Loucy (cell line): ENCODE results near the gene ROMO1.

ENCODE experiments used
- H2AFZ ChIP-seq: fragments of 200-600 bp; sonication (generic); 2 replicates; pipeline ENCODE4 v1.6.0; 2016; ENCODE audit warnings: antibody characterized with exemption, mild to moderate bottlenecking, low read length, moderate library complexity
- H3F3A ChIP-seq: fragments of 200-600 bp; 2 replicates; pipeline ENCODE4 v1.6.0; 2016; ENCODE audit warnings: antibody characterized with exemption, low read depth, mild to moderate bottlenecking
- H3K27me3 ChIP-seq: fragments of 200-600 bp; sonication (generic); 2 replicates; pipeline ENCODE4 v1.6.1; 2014; ENCODE audit warnings: low read length, mild to moderate bottlenecking; ENCODE audit not compliant: insufficient read depth, poor library complexity, severe bottlenecking
- H3K36me3 ChIP-seq: fragments of 200-600 bp; sonication (generic); 2 replicates; pipeline ENCODE4 v1.6.1; 2016; ENCODE audit warnings: low read length; ENCODE audit not compliant: insufficient read depth
- H3K4me1 ChIP-seq: fragments of 200-600 bp; sonication (generic); 2 replicates; pipeline ENCODE4 v1.5.1; 2014; ENCODE audit warnings: low read length, mild to moderate bottlenecking; ENCODE audit not compliant: insufficient read depth, poor library complexity, severe bottlenecking
- H3K4me2 ChIP-seq: fragments of 200-600 bp; sonication (generic); 2 replicates; pipeline ENCODE4 v1.6.0; 2014; ENCODE audit warnings: antibody characterized with exemption, low read length, low read depth, mild to moderate bottlenecking; ENCODE audit not compliant: poor library complexity, severe bottlenecking
- H3K4me3 ChIP-seq: fragments of 200-600 bp; sonication (generic); 2 replicates; pipeline ENCODE4 v1.5.1; 2014; ENCODE audit warnings: low read length, mild to moderate bottlenecking, mixed read lengths; ENCODE audit not compliant: poor library complexity, severe bottlenecking
- H3K79me2 ChIP-seq: fragments of 200-600 bp; sonication (generic); 2 replicates; pipeline ENCODE4 v1.6.1; 2014; ENCODE audit warnings: low read length; ENCODE audit not compliant: insufficient read depth
- H3K9ac ChIP-seq: fragments of 200-600 bp; sonication (generic); 2 replicates; pipeline ENCODE4 v1.6.0; 2014; ENCODE audit warnings: mild to moderate bottlenecking, low read depth, low read length, moderate library complexity; ENCODE audit not compliant: poor library complexity, severe bottlenecking
- H3K9me2 ChIP-seq: fragments of 200-600 bp; sonication (generic); replicated peaks from 2 replicates; pipeline ENCODE4 v1.6.1; 2016; ENCODE audit warnings: low read depth, low read length, mixed read lengths
- H3K9me3 ChIP-seq: fragments of 200-600 bp; sonication (generic); 2 replicates; pipeline ENCODE4 v1.6.1; 2014; ENCODE audit warnings: mild to moderate bottlenecking, antibody characterized with exemption, low read length, low read depth; ENCODE audit not compliant: insufficient read depth
- H4K20me1 ChIP-seq: fragments of 200-600 bp; sonication (generic); 2 replicates; pipeline ENCODE4 v1.6.0; 2014; ENCODE audit warnings: antibody characterized with exemption, low read length, mild to moderate bottlenecking; ENCODE audit not compliant: insufficient read depth, poor library complexity, severe bottlenecking
- CTCF ChIP-seq: fragments of 200-600 bp; sonication (generic); conservative IDR thresholded peaks from 2 replicates; pipeline ENCODE4 v1.5.1; 2014; ENCODE audit warnings: mild to moderate bottlenecking, antibody characterized with exemption, low read length
- EZH2phosphoT487 ChIP-seq: fragments of 200-600 bp; IDR thresholded peaks from 2 replicates; pipeline ENCODE4 v1.6.1; 2018; ENCODE audit warnings: antibody characterized with exemption, mild to moderate bottlenecking, moderate library complexity, borderline replicate concordance

ROMO1 gene

GRCh38 chr20:35652641-35653429 is 46.4 kb upstream of the ROMO1 start:
- peaks cover 51% of the 10 kb centered on the region for H3K36me3 ChIP-seq
- TF ChIP-seq EZH2phosphoT487, result no peak
- no peaks in the 10 kb centered on the region for H3F3A ChIP-seq
- no peak overlapping the region for H3K9ac ChIP-seq
- H3K79me2 ChIP-seq, result peaks cover 100% of the 10 kb centered on the region
- no peak overlapping the region for H3K4me2 ChIP-seq
- no peaks in the 10 kb centered on the region for H3K9me3 ChIP-seq
- peaks cover 100% of the 10 kb centered on the region for H4K20me1 ChIP-seq
- H3K9me2 ChIP-seq, result no peaks in the 10 kb centered on the region
- no peak overlapping the region for H2AFZ ChIP-seq
- H3K27me3 ChIP-seq, result no peaks in the 10 kb centered on the region
- no peak overlapping the region for H3K4me3 ChIP-seq
- H3K4me1 ChIP-seq, result peaks cover 24% of the 10 kb centered on the region

- Histone ChIP-seq H3K36me3 (peaks cover 48% of the 10 kb centered on the region), H3K9ac (no peak overlapping the region), H3K4me2 (no peak overlapping the region), H3K27me3 (no peaks in the 10 kb centered on the region), H4K20me1 (peaks cover 100% of the 10 kb centered on the region), H3K4me3 (no peak overlapping the region), H3K79me2 (peaks cover 100% of the 10 kb centered on the region), H2AFZ (no peak overlapping the region), H3K9me2 (no peaks in the 10 kb centered on the region), H3F3A (no peaks in the 10 kb centered on the region), H3K4me1 (peaks cover 24% of the 10 kb centered on the region), H3K9me3 (no peaks in the 10 kb centered on the region)
- TF ChIP-seq EZH2phosphoT487, result no peak
- TF ChIP-seq CTCF, result no peak
These were observed 45.8 kb upstream of the ROMO1 start for GRCh38 chr20:35653430-35653734.

- H3K27me3 ChIP-seq, result no peaks in the 10 kb centered on the region
- no peak overlapping the region for H3K4me2 ChIP-seq
- TF ChIP-seq CTCF (no peak), EZH2phosphoT487 (no peak)
- H2AFZ ChIP-seq, result no peak overlapping the region
- peaks cover 100% of the 10 kb centered on the region for H3K79me2 ChIP-seq
- H3K9me2 ChIP-seq, result no peaks in the 10 kb centered on the region
- H3K4me3 ChIP-seq, result no peak overlapping the region
- peaks cover 100% of the 10 kb centered on the region for H4K20me1 ChIP-seq
- peaks cover 24% of the 10 kb centered on the region for H3K4me1 ChIP-seq
- H3K9ac ChIP-seq, result no peak overlapping the region
- H3K36me3 ChIP-seq, result peaks cover 48% of the 10 kb centered on the region
- no peaks in the 10 kb centered on the region for H3F3A ChIP-seq
- no peaks in the 10 kb centered on the region for H3K9me3 ChIP-seq
These were observed 45.3 kb upstream of the ROMO1 start for GRCh38 chr20:35653893-35654292.

- H3K4me3 ChIP-seq, result no peak overlapping the region
- no peaks in the 10 kb centered on the region for H3F3A ChIP-seq
- H3K4me2 ChIP-seq, result no peak overlapping the region
- no peak overlapping the region for H3K9ac ChIP-seq
- TF ChIP-seq EZH2phosphoT487 (no peak), CTCF (no peak)
- H3K4me1 ChIP-seq, result peaks cover 29% of the 10 kb centered on the region
- H3K79me2 ChIP-seq, result peaks cover 100% of the 10 kb centered on the region
- H4K20me1 ChIP-seq, result peaks cover 100% of the 10 kb centered on the region
- H2AFZ ChIP-seq, result no peak overlapping the region
- no peaks in the 10 kb centered on the region for H3K9me3 ChIP-seq
- no peaks in the 10 kb centered on the region for H3K9me2 ChIP-seq
- H3K36me3 ChIP-seq, result peaks cover 48% of the 10 kb centered on the region
- H3K27me3 ChIP-seq, result no peaks in the 10 kb centered on the region
These were observed 44.8 kb upstream of the ROMO1 start for GRCh38 chr20:35654415-35654814.
